SIG-M5 treated with dmso at 0.1 percent for 504 hours (cell line): Measurements from ENCODE around the gene NCBP1.
A peak's percentile ranks its signal among the peaks of the same experiment; 100 is the strongest.

Experiments
- DNase-seq: peaks from one replicate; lab custom pipeline; 2025; ENCODE audit not compliant: unreplicated experiment; lab: John Stamatoyannopoulos, UW

Gene NCBP1

GRCh38 chr9:97625620-97626019 lies 8.0 kb upstream of the NCBP1 start:
- no peak for DNase-seq

- DNase-seq: no peak
These were observed 6.0 kb upstream of the NCBP1 start for GRCh38 chr9:97627624-97628023.

GRCh38 chr9:97628668-97629067 lies 5.0 kb upstream of the NCBP1 start:
- no peak for DNase-seq

- DNase-seq: no peak
These were observed 4.5 kb upstream of the NCBP1 start for GRCh38 chr9:97629156-97629555.

- no peak for DNase-seq
These were observed 3.0 kb upstream of the NCBP1 start for GRCh38 chr9:97630591-97630990.

GRCh38 chr9:97632248-97632984 lies 1.2 kb upstream of the NCBP1 start:
- peak; percentile 74 for DNase-seq

GRCh38 chr9:97633859-97634490 lies 354 bp downstream of the NCBP1 start:
- DNase-seq: no peak

GRCh38 chr9:97635026-97635425 lies 1.4 kb downstream of the NCBP1 start:
- no peak for DNase-seq

GRCh38 chr9:97636903-97637302 lies 3.3 kb downstream of the NCBP1 start:
- DNase-seq: no peak

GRCh38 chr9:97638666-97639065 lies 5.0 kb downstream of the NCBP1 start:
- peak; percentile 36 for DNase-seq

- no peak for DNase-seq
These were observed 6.7 kb downstream of the NCBP1 start for GRCh38 chr9:97640325-97640724.

GRCh38 chr9:97645720-97646119 lies 12.1 kb downstream of the NCBP1 start:
- no peak for DNase-seq

GRCh38 chr9:97647996-97648395 lies 14.4 kb downstream of the NCBP1 start:
- no peak for DNase-seq

GRCh38 chr9:97651646-97652045 lies 18.0 kb downstream of the NCBP1 start:
- DNase-seq: no peak

GRCh38 chr9:97658707-97659106 lies 25.1 kb downstream of the NCBP1 start:
- no peak for DNase-seq

GRCh38 chr9:97659771-97660170 lies 26.1 kb downstream of the NCBP1 start:
- DNase-seq: no peak

- DNase-seq: no peak
These were observed 26.7 kb downstream of the NCBP1 start for GRCh38 chr9:97660340-97660739.

GRCh38 chr9:97660847-97661246 lies 27.2 kb downstream of the NCBP1 start:
- DNase-seq: no peak

- no peak for DNase-seq
These were observed 32.1 kb downstream of the NCBP1 start for GRCh38 chr9:97665742-97666141.

- no peak for DNase-seq
These were observed 33.5 kb downstream of the NCBP1 start for GRCh38 chr9:97666907-97667686.

GRCh38 chr9:97668485-97668884 lies 34.9 kb downstream of the NCBP1 start:
- no peak for DNase-seq

GRCh38 chr9:97670586-97670985 lies 37.0 kb downstream of the NCBP1 start:
- no peak for DNase-seq
